Esophagus muscularis mucosa (tissue), 4 donors: ENCODE measurements around the gene DKK2.

Experiments
- EP300 ChIP-seq: sonication (generic); formaldehyde crosslinking; IDR thresholded peaks from one replicate; pipeline ENCODE4 v1.6.1; 2017; ENCODE audit warnings: antibody characterized with exemption
- POLR2A ChIP-seq: fragments of 450-650 bp; IDR thresholded peaks from one replicate; pipeline ENCODE4 v1.6.1; 2017; ENCODE audit warnings: antibody characterized with exemption, moderate library complexity, mild to moderate bottlenecking, low read depth
- POLR2AphosphoS5 ChIP-seq, 2 donors: sonication (generic); formaldehyde crosslinking; IDR thresholded peaks; one replicate each; pipeline ENCODE4 v1.6.1; 2017; ENCODE audit warnings: antibody characterized with exemption in 2 of 2
- TF ChIP-seq, protein P1 (sequence below), 3 experiments: fragments of 200-600 bp in 2 of 3; fragments of 450-650 bp in 1 of 3; sonication (generic) in 2 of 3; IDR thresholded peaks; one replicate each; pipeline ENCODE4 v1.5.1; 2017 to 2019; ENCODE audit warnings: antibody characterized with exemption in 3 of 3, mild to moderate bottlenecking in 2 of 3, moderate library complexity in 1 of 3

DNA sequence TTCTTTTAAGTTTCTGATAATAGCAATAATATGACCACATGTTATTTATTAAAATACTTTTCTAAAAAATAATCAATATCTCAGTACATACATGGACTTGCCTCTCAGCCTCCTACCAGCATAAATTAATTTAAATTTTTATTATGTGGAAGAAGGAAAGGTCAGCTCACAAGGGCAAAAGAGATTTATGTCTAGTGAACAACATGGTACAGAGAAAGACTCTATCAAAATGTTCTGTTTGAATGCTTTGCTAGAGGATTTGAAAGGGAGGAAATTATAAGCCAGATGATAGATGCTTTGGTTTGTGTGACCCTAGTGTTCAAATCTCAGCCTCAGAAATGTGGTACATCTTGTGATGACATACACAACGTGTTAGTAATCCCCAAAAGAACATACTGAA, 94.3 kb downstream of the DKK2 start:
- TF ChIP-seq, protein P1, sequence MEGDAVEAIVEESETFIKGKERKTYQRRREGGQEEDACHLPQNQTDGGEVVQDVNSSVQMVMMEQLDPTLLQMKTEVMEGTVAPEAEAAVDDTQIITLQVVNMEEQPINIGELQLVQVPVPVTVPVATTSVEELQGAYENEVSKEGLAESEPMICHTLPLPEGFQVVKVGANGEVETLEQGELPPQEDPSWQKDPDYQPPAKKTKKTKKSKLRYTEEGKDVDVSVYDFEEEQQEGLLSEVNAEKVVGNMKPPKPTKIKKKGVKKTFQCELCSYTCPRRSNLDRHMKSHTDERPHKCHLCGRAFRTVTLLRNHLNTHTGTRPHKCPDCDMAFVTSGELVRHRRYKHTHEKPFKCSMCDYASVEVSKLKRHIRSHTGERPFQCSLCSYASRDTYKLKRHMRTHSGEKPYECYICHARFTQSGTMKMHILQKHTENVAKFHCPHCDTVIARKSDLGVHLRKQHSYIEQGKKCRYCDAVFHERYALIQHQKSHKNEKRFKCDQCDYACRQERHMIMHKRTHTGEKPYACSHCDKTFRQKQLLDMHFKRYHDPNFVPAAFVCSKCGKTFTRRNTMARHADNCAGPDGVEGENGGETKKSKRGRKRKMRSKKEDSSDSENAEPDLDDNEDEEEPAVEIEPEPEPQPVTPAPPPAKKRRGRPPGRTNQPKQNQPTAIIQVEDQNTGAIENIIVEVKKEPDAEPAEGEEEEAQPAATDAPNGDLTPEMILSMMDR (IDR thresholded peaks at IDR 0.05), result no peak
- TF ChIP-seq POLR2A (no peak), EP300 (no peak), POLR2AphosphoS5 (IDR thresholded peaks at IDR 0.05) (no peak)
